Thymus (tissue), 11 donors: ENCODE results near the gene WNK2. TPM values are rescaled to one million over a fixed set of nuclear protein-coding genes. Genes with fewer than 3 reads are reported as not detected.
A peak's percentile ranks its signal among the peaks of the same experiment; 100 is the strongest.

Experiments used
- DNase-seq, 9 donors: peaks; one replicate each; pipeline ENCODE4 v3.0.0-alpha.2; 2013; ENCODE audit warnings: low spot score in 9 of 9, low read depth in 6 of 9, missing footprints in 1 of 9
- H3K27ac ChIP-seq, 2 donors: one replicate each; pipeline ENCODE4 v1.5.1; 2013; ENCODE audit warnings: control low read depth in 1 of 2, low read depth in 1 of 2, low read length in 1 of 2, mild to moderate bottlenecking in 1 of 2, moderate library complexity in 1 of 2
- H3K27me3 ChIP-seq, 2 donors: one replicate each; pipeline ENCODE4 v1.5.1; 2013; ENCODE audit warnings: low read length in 1 of 2; ENCODE audit not compliant: control insufficient read depth in 2 of 2, insufficient read depth in 1 of 2
- H3K36me3 ChIP-seq, 2 donors: one replicate each; pipeline ENCODE4 v1.5.1; 2013; ENCODE audit warnings: low read length in 1 of 2, mild to moderate bottlenecking in 1 of 2, moderate library complexity in 1 of 2; ENCODE audit not compliant: control insufficient read depth in 2 of 2, insufficient read depth in 2 of 2
- H3K4me1 ChIP-seq, 2 donors: one replicate each; pipeline ENCODE4 v1.5.1; 2013; ENCODE audit warnings: low read length in 2 of 2; ENCODE audit not compliant: control insufficient read depth in 2 of 2, insufficient read depth in 2 of 2
- H3K4me3 ChIP-seq, 2 donors: one replicate each; pipeline ENCODE4 v1.5.1; 2013; ENCODE audit warnings: low read length in 2 of 2, control low read depth in 1 of 2, mild to moderate bottlenecking in 1 of 2
- H3K9me3 ChIP-seq, 2 donors: one replicate each; pipeline ENCODE4 v1.5.1; 2013; ENCODE audit warnings: low read length in 1 of 2, mild to moderate bottlenecking in 1 of 2; ENCODE audit not compliant: control insufficient read depth in 2 of 2, insufficient read depth in 1 of 2
- WGBS: extraction: QIAGEN DNeasy Blood & Tissue Kit; methylation state at CpG from one replicate; pipeline ENCODE4 v1.1.7; 2013; 5-methylcytosine and 5-hydroxymethylcytosine counted together
- polyA plus RNA-seq: library from polyadenylated mRNA; stranded (reverse); fragments of 200-250 nt; gene quantifications from one replicate; pipeline ENCODE4 v1.2.3, GENCODE V29; 2013
- total RNA-seq: library from RNA; stranded (reverse); fragments of 120-200 nt; gene quantifications from one replicate; pipeline ENCODE4 v1.2.4, GENCODE V29; 2013
- donor health status: healthy.

The WNK2 gene
- total and polyA plus RNA-seq, 2 donors = 9.1 to 12.5 TPM

- peaks cover 0 to 3% of the 10 kb centered on the region in 2 donors for H3K9me3 ChIP-seq
- H3K27ac ChIP-seq = no peak overlapping the region
- no peak overlapping the region for H3K4me3 ChIP-seq
- no peaks in the 10 kb centered on the region for H3K36me3 ChIP-seq
- DNase-seq = no peak
- peaks cover 0 to 24% of the 10 kb centered on the region in 2 donors for H3K4me1 ChIP-seq
- 96% methylated on average over 3 of the region's 3 CpGs for WGBS
- peaks cover 0 to 8% of the 10 kb centered on the region in 2 donors for H3K27me3 ChIP-seq
Measured at GRCh38 chr9:93194641-93195040, 10.7 kb downstream of the WNK2 start.

GRCh38 chr9:93196096-93197055 is 12.4 kb downstream of the WNK2 start:
- Histone ChIP-seq H3K27me3 (peaks cover 0 to 6% of the 10 kb centered on the region in 2 donors), H3K27ac (peak overlapping the region; percentile 12 to 31), H3K36me3 (no peaks in the 10 kb centered on the region), H3K4me1 (peaks cover 0 to 24% of the 10 kb centered on the region in 2 donors), H3K4me3 (no peak overlapping the region), H3K9me3 (peaks cover 0 to 3% of the 10 kb centered on the region in 2 donors)
- no peak for DNase-seq
- 95% methylated on average over 9 of the region's 9 CpGs for WGBS

GRCh38 chr9:93197670-93198069 is 13.7 kb downstream of the WNK2 start:
- Histone ChIP-seq H3K4me3 (no peak overlapping the region), H3K27me3 (peaks cover 0 to 6% of the 10 kb centered on the region in 2 donors), H3K4me1 (peaks cover 0 to 20% of the 10 kb centered on the region in 2 donors), H3K36me3 (no peaks in the 10 kb centered on the region), H3K9me3 (peaks cover 0 to 3% of the 10 kb centered on the region in 2 donors), H3K27ac (no peak overlapping the region)
- DNase-seq = no peak
- 92% methylated on average over 9 of the region's 9 CpGs for WGBS

- WGBS = 78% methylated on average over 10 of the region's 10 CpGs
- Histone ChIP-seq H3K9me3 (peaks cover 0 to 3% of the 10 kb centered on the region in 2 donors), H3K36me3 (no peaks in the 10 kb centered on the region), H3K27me3 (peaks cover 0 to 2% of the 10 kb centered on the region in 2 donors), H3K4me1 (peaks cover 0 to 17% of the 10 kb centered on the region in 2 donors), H3K27ac (peak overlapping the region in 1 of 2 donors; percentile 31), H3K4me3 (no peak overlapping the region)
- DNase-seq = no peak
Measured at GRCh38 chr9:93198117-93198837, 14.3 kb downstream of the WNK2 start.

GRCh38 chr9:93198838-93199625 is 15.1 kb downstream of the WNK2 start:
- no peak for DNase-seq
- H3K27ac ChIP-seq = peak overlapping the region in 1 of 2 donors; percentile 31
- H3K4me1 ChIP-seq = peaks cover 0 to 17% of the 10 kb centered on the region in 2 donors
- H3K4me3 ChIP-seq = no peak overlapping the region
- H3K9me3 ChIP-seq = peaks cover 0 to 3% of the 10 kb centered on the region in 2 donors
- H3K36me3 ChIP-seq = no peaks in the 10 kb centered on the region
- WGBS = 96% methylated on average over 16 of the region's 16 CpGs
- peaks cover 0 to 2% of the 10 kb centered on the region in 2 donors for H3K27me3 ChIP-seq

GRCh38 chr9:93200449-93200742 is 16.5 kb downstream of the WNK2 start:
- 97% methylated on average over 9 of the region's 9 CpGs for WGBS
- H3K9me3 ChIP-seq = peaks cover 0 to 3% of the 10 kb centered on the region in 2 donors
- H3K4me3 ChIP-seq = no peak overlapping the region
- peaks cover 0 to 5% of the 10 kb centered on the region in 2 donors for H3K27me3 ChIP-seq
- H3K36me3 ChIP-seq = no peaks in the 10 kb centered on the region
- no peak for DNase-seq
- no peak overlapping the region for H3K27ac ChIP-seq
- H3K4me1 ChIP-seq = peaks cover 0 to 29% of the 10 kb centered on the region in 2 donors

GRCh38 chr9:93200989-93201334 is 17.0 kb downstream of the WNK2 start:
- Histone ChIP-seq H3K36me3 (no peaks in the 10 kb centered on the region), H3K9me3 (peaks cover 0 to 3% of the 10 kb centered on the region in 2 donors), H3K4me3 (no peak overlapping the region), H3K4me1 (peaks cover 0 to 30% of the 10 kb centered on the region in 2 donors), H3K27ac (no peak overlapping the region), H3K27me3 (peaks cover 0 to 4% of the 10 kb centered on the region in 2 donors)
- 94% methylated on average over 5 of the region's 5 CpGs for WGBS
- no peak for DNase-seq

GRCh38 chr9:93203026-93203717 is 19.2 kb downstream of the WNK2 start:
- Histone ChIP-seq H3K36me3 (no peaks in the 10 kb centered on the region), H3K9me3 (no peaks in the 10 kb centered on the region), H3K27ac (no peak overlapping the region), H3K27me3 (peaks cover 0 to 3% of the 10 kb centered on the region in 2 donors), H3K4me1 (peaks cover 0 to 28% of the 10 kb centered on the region in 2 donors), H3K4me3 (no peak overlapping the region)
- DNase-seq = no peak
- WGBS = 92% methylated on average over 11 of the region's 11 CpGs
